Effector CD8-positive, alpha-beta T cell (primary cell): ENCODE results near the gene KLHL36.

Experiments used
- DNase-seq: peaks from one replicate; lab custom pipeline; 2025; lab: John Stamatoyannopoulos, UW
- total RNA-seq, 4 experiments: gene quantifications; one replicate each; lab custom pipeline; 2026; lab: John Stamatoyannopoulos, UW

Gene KLHL36
- 115 to 183 (median 163) reads per million in 4 experiments for total RNA-seq

GRCh38 chr16:84647828-84648594 is at the start of gene KLHL36:
Gene KLHL36, plus strand, starts transcription at chr16:84648511. Its CDS starts 2,357 bp downstream, at chr16:84650868.
- peak; percentile 63 for DNase-seq

DNA sequence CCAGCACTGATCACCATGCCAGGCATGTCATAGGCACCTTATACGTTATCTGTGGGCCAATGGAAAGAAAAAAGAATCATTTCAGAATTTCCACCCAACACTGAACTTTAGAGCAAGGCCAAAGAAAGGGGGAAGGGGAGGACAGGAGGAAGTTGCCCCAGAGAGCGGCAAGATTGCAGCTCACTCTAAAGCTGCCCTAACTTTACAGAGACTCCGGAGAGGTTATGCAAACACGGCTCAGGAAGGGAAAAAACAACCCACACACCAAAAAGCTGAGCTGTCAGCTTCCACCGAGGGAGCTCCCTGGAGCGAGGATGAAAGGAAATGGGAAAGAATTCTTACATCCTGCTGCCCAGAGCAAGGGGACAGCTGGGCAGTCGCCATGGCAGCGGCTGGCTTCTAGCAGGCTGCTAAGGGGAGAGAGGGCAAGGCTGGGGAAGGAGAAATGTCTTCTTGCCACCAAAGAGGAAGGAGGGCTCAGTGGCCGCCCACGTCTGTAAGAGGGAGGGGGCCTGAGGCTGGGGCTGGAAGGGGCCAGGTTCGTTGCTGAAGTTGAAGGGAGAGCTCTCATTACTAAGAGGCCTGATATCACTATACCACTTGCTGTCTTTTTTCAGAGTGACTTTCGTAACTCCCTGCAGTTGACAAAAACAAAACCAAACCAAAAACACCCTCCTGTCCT is 48.6 kb upstream of the KLHL36 start:
- DNase-seq, result peak; percentile 10

- DNase-seq, result no peak
These were observed 47.7 kb upstream of the KLHL36 start for GRCh38 chr16:84600343-84601229.

DNA sequence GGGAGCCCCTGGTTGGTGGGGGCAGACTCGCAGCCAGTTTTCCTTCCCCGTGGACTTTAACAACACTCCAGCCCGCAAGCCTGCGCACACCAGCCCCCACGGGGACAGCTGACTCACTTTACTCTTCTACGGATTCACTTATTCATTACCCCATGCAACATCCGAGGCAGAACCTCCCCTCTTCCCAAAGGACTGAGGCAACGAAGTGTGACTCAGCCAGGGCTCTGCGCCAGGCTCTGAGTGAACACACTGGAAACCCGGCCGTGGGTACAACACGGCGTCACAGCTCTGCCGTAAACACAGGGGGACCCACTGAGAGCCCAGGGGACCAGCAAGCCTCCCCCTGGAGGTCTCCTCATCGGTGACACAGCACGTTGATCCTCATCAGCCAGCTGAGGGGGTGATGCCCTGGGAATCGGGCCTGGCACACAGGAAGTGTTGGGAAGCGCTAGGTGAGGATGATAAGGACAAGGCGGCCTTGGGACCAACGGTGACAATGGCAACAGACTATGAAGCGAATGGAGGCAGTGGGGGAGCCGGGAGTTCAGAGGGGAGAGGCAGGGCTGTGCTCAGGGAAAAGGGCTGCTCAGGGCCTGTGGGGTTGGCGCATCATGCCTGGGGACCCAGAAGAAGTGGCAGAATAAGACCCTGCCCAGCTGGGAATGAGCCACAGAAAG is 45.0 kb upstream of the KLHL36 start:
- DNase-seq, result no peak

DNA sequence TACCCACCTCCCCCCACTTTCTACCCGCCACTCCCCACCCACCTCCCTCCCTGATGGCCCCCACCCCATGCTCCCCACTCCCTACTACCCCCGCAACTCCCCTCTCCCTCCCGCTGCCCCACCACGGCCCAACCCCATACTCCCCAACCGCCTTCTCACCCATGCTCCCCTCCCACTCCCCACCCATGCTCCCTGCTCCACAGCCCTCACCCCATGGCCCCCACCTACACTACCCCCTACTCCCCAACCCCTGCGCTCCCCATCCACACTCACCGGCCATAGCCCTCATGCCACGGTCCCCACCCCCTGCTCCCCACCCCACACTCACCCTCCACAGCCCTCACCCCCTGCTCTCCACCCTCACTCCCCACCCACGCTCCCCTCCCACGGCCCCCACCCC is 44.4 kb upstream of the KLHL36 start:
- no peak for DNase-seq

- no peak for DNase-seq
These were observed 43.8 kb upstream of the KLHL36 start for GRCh38 chr16:84604477-84605013.

GRCh38 chr16:84605339-84605848 is 42.9 kb upstream of the KLHL36 start:
- DNase-seq, result no peak

GRCh38 chr16:84606081-84606875 is 42.0 kb upstream of the KLHL36 start:
- DNase-seq, result no peak

- DNase-seq, result no peak
These were observed 41.2 kb upstream of the KLHL36 start for GRCh38 chr16:84607061-84607460.

DNA sequence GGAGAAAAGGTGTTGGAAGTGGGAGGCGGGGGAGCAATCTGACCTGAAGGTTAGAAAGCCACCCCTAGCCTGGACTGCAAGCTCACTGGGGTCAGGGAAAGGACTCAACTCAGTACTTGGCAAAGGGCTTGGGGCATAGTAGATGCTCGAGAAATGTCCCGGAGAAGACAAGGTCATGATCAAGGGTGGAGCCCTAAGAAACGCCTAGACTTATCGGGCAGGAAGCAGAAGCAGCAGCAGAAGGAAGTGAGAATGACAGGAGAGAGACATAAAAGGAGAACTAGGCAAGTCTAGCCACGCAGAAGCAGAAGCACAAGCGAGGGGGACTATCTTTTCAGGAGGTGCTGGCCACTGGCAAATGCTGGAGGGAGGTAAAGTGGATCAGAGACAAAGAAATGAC is 40.6 kb upstream of the KLHL36 start:
- no peak for DNase-seq

DNA sequence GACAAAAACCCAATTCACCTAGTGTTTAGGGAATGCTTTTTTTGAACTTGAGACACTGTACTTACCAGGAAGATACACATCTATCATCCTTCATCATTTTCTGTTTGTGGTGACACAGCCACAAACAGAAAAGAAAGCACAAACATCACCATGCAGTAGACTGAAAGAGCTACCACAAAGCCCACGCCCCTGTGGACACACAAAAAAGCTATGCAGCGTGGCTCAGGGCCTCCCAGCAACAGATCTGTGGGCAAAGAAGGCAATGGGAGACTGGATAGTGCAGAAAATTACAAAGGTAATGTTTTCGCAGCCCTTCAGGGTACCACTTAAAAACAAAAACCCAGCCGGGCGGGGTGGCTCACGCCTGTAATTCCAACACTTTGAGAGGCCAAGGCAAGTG is 40.0 kb upstream of the KLHL36 start:
- no peak for DNase-seq

DNA sequence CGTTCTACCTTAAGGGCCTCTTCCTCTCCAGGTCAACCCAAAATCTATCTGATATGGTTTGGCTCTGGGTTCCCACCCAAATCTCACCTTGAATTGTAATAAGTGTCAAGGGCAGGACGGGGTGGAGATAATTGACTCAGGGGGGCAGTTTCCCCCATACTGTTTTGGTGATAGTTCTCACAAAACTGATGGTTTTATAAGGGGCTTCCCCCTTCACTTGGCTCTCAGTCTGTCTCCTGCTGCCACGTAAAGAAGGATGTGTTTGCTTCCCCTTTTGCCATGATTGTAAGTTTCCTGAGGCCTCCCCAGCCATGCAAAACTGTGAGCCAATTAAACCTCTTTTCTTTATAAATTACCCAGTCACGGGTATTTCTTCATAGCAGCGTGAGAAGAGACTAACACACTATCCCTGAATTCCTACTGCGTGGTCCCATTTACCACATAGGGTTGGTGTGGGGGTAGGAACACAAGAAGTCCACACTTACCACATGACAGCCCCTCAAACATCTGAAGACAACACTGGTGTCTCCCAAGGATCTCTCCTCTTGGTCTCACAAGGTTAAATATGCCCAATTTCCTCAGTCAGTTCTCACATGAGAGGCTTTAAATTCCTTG is 38.6 kb upstream of the KLHL36 start:
- no peak for DNase-seq

GRCh38 chr16:84610376-84610775 is 37.9 kb upstream of the KLHL36 start:
- no peak for DNase-seq

- no peak for DNase-seq
These were observed 37.3 kb upstream of the KLHL36 start for GRCh38 chr16:84611041-84611440.

DNA sequence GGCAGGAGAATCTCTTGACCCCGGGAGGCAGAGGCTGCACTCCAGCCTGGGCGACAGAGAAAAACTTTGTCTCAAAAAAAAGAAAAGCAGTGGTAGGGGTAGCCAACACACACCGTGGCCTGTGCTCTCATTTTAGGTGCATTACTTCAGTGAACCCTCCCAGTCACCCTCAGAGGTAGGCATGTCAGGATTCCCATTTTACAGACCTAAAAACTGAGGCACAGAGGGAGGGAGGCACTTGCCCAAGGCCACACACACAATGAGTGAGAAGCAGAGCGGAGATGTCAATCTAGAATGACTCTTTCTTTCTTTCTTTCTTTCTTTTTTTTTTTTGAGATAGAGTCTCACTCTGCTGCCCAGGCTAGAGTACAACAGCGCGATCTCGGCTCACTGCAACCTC is 35.6 kb upstream of the KLHL36 start:
- DNase-seq, result no peak

DNA sequence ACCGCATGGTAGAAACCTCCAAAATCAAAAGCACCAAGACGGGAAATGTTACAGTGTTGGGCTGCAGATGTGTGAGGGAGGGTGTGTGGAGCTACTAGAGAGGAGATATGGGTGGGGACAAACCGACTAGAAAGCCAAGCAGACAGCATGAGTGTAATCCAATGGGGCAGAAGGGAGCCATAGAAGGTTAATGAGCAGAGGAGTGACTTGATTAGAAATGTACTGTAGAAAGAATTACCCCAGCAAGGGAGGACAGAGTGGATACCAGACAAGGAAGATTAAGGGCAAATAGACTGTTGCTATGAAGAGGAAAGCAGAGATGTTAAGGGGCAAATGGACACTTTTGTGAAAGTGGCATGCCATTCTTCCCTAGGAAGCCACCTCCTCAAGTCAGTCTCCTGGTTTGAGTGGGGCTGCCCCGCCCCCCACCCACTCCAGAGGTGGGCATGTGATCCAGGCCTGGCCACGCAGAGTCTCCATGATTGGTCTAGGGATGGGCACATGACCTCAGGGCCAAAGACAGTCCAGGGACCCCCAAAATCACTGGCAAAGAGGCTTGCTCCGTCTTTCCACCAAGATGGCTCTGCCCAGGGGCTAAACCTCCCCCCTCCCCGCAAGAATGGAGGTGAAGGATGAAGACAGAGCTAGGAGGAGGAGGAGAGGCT is 34.8 kb upstream of the KLHL36 start:
- no peak for DNase-seq

- no peak for DNase-seq
These were observed 34.2 kb upstream of the KLHL36 start for GRCh38 chr16:84614073-84614459.

DNA sequence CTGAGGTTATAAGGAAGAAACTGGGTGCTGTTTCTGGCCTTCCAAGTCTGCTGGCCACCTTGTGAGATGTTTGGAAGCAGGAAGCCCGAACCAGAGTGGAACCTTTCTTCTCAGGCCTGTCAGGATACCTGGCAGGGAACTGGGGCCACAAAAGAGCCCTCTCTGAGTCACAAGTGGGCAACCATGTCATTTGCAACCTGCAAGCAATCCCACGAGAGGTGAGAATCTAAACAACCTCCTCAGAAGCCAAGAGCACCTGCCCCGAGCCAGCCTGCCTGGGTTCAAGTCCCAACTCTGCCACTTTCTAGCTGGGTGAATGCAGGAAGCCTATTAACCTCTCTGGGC is 33.7 kb upstream of the KLHL36 start:
- DNase-seq, result no peak

GRCh38 chr16:84614968-84615813 is 33.1 kb upstream of the KLHL36 start:
- no peak for DNase-seq
